NB4 (cell line): ENCODE results near the gene APEH.

Experiments
- POLR2A ChIP-seq: IDR thresholded peaks from 2 replicates; pipeline ENCODE4 v1.6.1; 2011; ENCODE audit warnings: mild to moderate bottlenecking; ENCODE audit not compliant: insufficient read length; ENCODE audit errors: extremely low read depth
- TF ChIP-seq, protein P1 (sequence below): IDR thresholded peaks from one replicate; pipeline ENCODE4 v1.5.1; 2012; ENCODE audit warnings: low read depth, low read length
- TF ChIP-seq, protein P2 (sequence below): IDR thresholded peaks from 2 replicates; pipeline ENCODE4 v1.6.1; 2011; ENCODE audit warnings: low read depth, low read length

DNA sequence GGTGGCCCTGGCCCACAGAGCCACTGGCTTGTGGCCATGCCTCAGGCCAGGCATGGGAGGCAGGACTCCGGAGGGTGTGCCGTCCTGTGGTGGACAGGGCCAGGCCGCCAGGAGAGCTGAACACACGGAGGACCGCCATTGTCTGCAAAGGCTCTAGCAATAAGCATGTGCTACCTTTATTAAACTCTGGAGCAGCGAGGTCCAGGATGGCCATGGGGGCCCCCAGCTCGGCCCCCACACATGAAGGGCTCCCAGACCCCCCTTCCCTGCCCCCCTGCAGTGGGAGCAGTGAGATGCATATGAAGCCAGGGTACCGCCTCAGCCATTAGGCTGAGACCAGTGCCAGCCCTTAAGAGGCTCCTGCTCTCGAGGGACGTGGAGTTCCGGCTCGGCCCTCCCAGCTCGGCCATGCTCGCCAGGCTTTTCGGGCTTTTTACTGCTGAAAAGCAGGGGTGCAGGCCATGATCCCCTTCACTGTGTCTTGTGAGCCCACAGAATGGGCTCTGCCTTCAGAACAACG, 42.6 kb downstream of the APEH start:
- TF ChIP-seq, protein P1, sequence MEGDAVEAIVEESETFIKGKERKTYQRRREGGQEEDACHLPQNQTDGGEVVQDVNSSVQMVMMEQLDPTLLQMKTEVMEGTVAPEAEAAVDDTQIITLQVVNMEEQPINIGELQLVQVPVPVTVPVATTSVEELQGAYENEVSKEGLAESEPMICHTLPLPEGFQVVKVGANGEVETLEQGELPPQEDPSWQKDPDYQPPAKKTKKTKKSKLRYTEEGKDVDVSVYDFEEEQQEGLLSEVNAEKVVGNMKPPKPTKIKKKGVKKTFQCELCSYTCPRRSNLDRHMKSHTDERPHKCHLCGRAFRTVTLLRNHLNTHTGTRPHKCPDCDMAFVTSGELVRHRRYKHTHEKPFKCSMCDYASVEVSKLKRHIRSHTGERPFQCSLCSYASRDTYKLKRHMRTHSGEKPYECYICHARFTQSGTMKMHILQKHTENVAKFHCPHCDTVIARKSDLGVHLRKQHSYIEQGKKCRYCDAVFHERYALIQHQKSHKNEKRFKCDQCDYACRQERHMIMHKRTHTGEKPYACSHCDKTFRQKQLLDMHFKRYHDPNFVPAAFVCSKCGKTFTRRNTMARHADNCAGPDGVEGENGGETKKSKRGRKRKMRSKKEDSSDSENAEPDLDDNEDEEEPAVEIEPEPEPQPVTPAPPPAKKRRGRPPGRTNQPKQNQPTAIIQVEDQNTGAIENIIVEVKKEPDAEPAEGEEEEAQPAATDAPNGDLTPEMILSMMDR, result no peak
- TF ChIP-seq POLR2A, result no peak
- TF ChIP-seq, protein P2, sequence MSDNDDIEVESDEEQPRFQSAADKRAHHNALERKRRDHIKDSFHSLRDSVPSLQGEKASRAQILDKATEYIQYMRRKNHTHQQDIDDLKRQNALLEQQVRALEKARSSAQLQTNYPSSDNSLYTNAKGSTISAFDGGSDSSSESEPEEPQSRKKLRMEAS, result no peak
